ENCODE measurements around the gene PIRT. TPM values are rescaled to one million over a fixed set of nuclear protein-coding genes. Genes with fewer than 3 reads are reported as not detected.
"Not testable (repeated sequence)": the region's sequence is repeated elsewhere in the genome, so short reads cannot be mapped to it uniquely, and the experiment has no call there.

The PIRT gene
- total and polyA plus RNA-seq, 2 donors (not counting 1 experiment from before 2014, with no cell fraction given) = not detected

- no peak for TF ChIP-seq EZH2 (IDR thresholded peaks at IDR 0.05; ENCODE audit: low read length, missing control alignments)
- TF ChIP-seq CTCF (conservative IDR thresholded peaks at IDR 0.05 in 1 of 2, IDR thresholded peaks at IDR 0.05 in 1 of 2; ENCODE audit: low read depth in 1 of 2, low read length in 2 of 2) = no peak
- H3K4me2 ChIP-seq (ENCODE audit: extremely low read depth, insufficient read depth, low read length) = no peak overlapping the region
Measured at GRCh38 chr17:10870336-10871050, 32.6 kb upstream of the PIRT start.

GRCh38 chr17:10868744-10869143, 30.9 kb upstream of the PIRT start:
- not testable (repeated sequence) for DNase-seq (ENCODE audit: low read depth in 2 of 2); H3K4me1 ChIP-seq (ENCODE audit: control insufficient read depth, extremely low read depth, insufficient read depth, low read length); H2AFZ ChIP-seq (ENCODE audit: low read length); H3K36me3 ChIP-seq (ENCODE audit: control insufficient read depth, insufficient read depth, low read length); H3K4me2 ChIP-seq (ENCODE audit: extremely low read depth, insufficient read depth, low read length); H3K79me2 ChIP-seq (ENCODE audit: control insufficient read depth, insufficient read depth, low read length); H3K4me3 ChIP-seq (replicated peaks in 1 of 4; ENCODE audit: control extremely low read depth in 1 of 4, insufficient read depth in 1 of 4, low read depth in 3 of 4, low read length in 4 of 4); H3K27me3 ChIP-seq (ENCODE audit: control insufficient read depth, insufficient read depth, low read length); H4K20me1 ChIP-seq (ENCODE audit: control insufficient read depth, extremely low read depth, insufficient read depth, low read length); H3K9ac ChIP-seq (ENCODE audit: insufficient read depth, low read length); H3K9me3 ChIP-seq (ENCODE audit: control insufficient read depth, insufficient read depth, low read depth, low read length); H3K27ac ChIP-seq (ENCODE audit: insufficient read depth, low read length)

More at GRCh38 chr17:10870336-10871050, 32.6 kb upstream of the PIRT start:
- Histone ChIP-seq H3K4me1 (ENCODE audit: control insufficient read depth, extremely low read depth, insufficient read depth, low read length) (no peaks in the 10 kb centered on the region), H3K36me3 (ENCODE audit: control insufficient read depth, insufficient read depth, low read length) (no peaks in the 10 kb centered on the region), H3K27me3 (ENCODE audit: control insufficient read depth, insufficient read depth, low read length) (no peaks in the 10 kb centered on the region), H3K27ac (ENCODE audit: insufficient read depth, low read length) (no peak overlapping the region), H2AFZ (ENCODE audit: low read length) (no peak overlapping the region), H3K9ac (ENCODE audit: insufficient read depth, low read length) (no peak overlapping the region), H4K20me1 (ENCODE audit: control insufficient read depth, extremely low read depth, insufficient read depth, low read length) (no peaks in the 10 kb centered on the region), H3K9me3 (ENCODE audit: control insufficient read depth, insufficient read depth, low read depth, low read length) (no peaks in the 10 kb centered on the region), H3K79me2 (ENCODE audit: control insufficient read depth, insufficient read depth, low read length) (no peaks in the 10 kb centered on the region), H3K4me3 (replicated peaks in 1 of 4; ENCODE audit: control extremely low read depth in 1 of 4, insufficient read depth in 1 of 4, low read depth in 3 of 4, low read length in 4 of 4) (no peak overlapping the region)
- DNase-seq (ENCODE audit: low read depth in 2 of 2) = no peak

GRCh38 chr17:10859051-10859450, 21.2 kb upstream of the PIRT start:
- no peak overlapping the region for H3K4me2 ChIP-seq (ENCODE audit: extremely low read depth, insufficient read depth, low read length)
- TF ChIP-seq EZH2 (IDR thresholded peaks at IDR 0.05; ENCODE audit: low read length, missing control alignments) (no peak), CTCF (conservative IDR thresholded peaks at IDR 0.05 in 1 of 2, IDR thresholded peaks at IDR 0.05 in 1 of 2; ENCODE audit: low read depth in 1 of 2, low read length in 2 of 2) (no peak)
- no peaks in the 10 kb centered on the region for H4K20me1 ChIP-seq (ENCODE audit: control insufficient read depth, extremely low read depth, insufficient read depth, low read length)
- no peak overlapping the region for H3K27ac ChIP-seq (ENCODE audit: insufficient read depth, low read length)
- no peak overlapping the region for H2AFZ ChIP-seq (ENCODE audit: low read length)
- H3K4me3 ChIP-seq (replicated peaks in 1 of 4; ENCODE audit: control extremely low read depth in 1 of 4, insufficient read depth in 1 of 4, low read depth in 3 of 4, low read length in 4 of 4) = no peak overlapping the region
- no peak overlapping the region for H3K9ac ChIP-seq (ENCODE audit: insufficient read depth, low read length)
- no peaks in the 10 kb centered on the region for H3K36me3 ChIP-seq (ENCODE audit: control insufficient read depth, insufficient read depth, low read length)
- no peaks in the 10 kb centered on the region for H3K79me2 ChIP-seq (ENCODE audit: control insufficient read depth, insufficient read depth, low read length)
- no peaks in the 10 kb centered on the region for H3K27me3 ChIP-seq (ENCODE audit: control insufficient read depth, insufficient read depth, low read length)
- no peak for DNase-seq (ENCODE audit: low read depth in 2 of 2)
- H3K9me3 ChIP-seq (ENCODE audit: control insufficient read depth, insufficient read depth, low read depth, low read length) = no peaks in the 10 kb centered on the region
- H3K4me1 ChIP-seq (ENCODE audit: control insufficient read depth, extremely low read depth, insufficient read depth, low read length) = no peaks in the 10 kb centered on the region

Data from fibroblast of lung (primary cell).